Kidney (tissue), 14 donors: ENCODE data around the gene CFAP251. TPM values are rescaled to one million over a fixed set of nuclear protein-coding genes. Genes with fewer than 3 reads are reported as not detected.

ENCODE experiments used
- DNase-seq, 5 donors: peaks; one replicate each; pipeline ENCODE4 v3.0.0-alpha.2; 2013 to 2020
- FAIRE-seq: peaks from 2 replicates; lab custom pipeline; 2012; peaks lifted over from hg19 to GRCh38; lab: Jason Lieb, UNC
- H3K27ac ChIP-seq, 2 donors: one replicate each; pipeline ENCODE4 v1.7.0; 2013; ENCODE audit warnings: low read depth in 2 of 2, low read length in 2 of 2, inconsistent platforms in 1 of 2
- H3K27me3 ChIP-seq: one replicate; pipeline ENCODE4 v1.7.1; 2013; ENCODE audit warnings: low read length, inconsistent platforms; ENCODE audit not compliant: control insufficient read depth, insufficient read depth
- H3K36me3 ChIP-seq, 3 donors: one replicate each; pipeline versions ENCODE4 v1.7.0 to v1.7.1; 2013; ENCODE audit warnings: low read length in 3 of 3, control low read depth in 1 of 3, inconsistent platforms in 1 of 3; ENCODE audit not compliant: insufficient read depth in 3 of 3, control insufficient read depth in 2 of 3
- H3K4me1 ChIP-seq, 3 donors: one replicate each; pipeline versions ENCODE4 v1.7.0 to v1.7.1; 2013; ENCODE audit warnings: low read length in 3 of 3, inconsistent platforms in 1 of 3, low read depth in 1 of 3; ENCODE audit not compliant: control insufficient read depth in 2 of 3, insufficient read depth in 2 of 3
- H3K4me3 ChIP-seq, 3 donors: one replicate each; pipeline versions ENCODE4 v1.7.0 to v1.8.1; 2013; ENCODE audit warnings: low read length in 3 of 3, control low read depth in 1 of 3, inconsistent platforms in 1 of 3
- H3K9ac ChIP-seq, 3 donors: one replicate each; pipeline versions ENCODE4 v1.7.0 to v1.7.1; 2013; ENCODE audit warnings: low read length in 3 of 3, control low read depth in 1 of 3, inconsistent platforms in 1 of 3
- H3K9me3 ChIP-seq, 3 donors: one replicate each; pipeline versions ENCODE4 v1.7.0 to v1.7.1; 2013; ENCODE audit warnings: low read length in 3 of 3, control low read depth in 1 of 3, inconsistent platforms in 1 of 3; ENCODE audit not compliant: control insufficient read depth in 2 of 3, insufficient read depth in 1 of 3
- CTCF ChIP-seq: IDR thresholded peaks from 3 replicates; pipeline ENCODE4 v1.5.1; 2012; ENCODE audit warnings: mild to moderate bottlenecking, moderate library complexity, borderline replicate concordance; ENCODE audit not compliant: insufficient read depth; ENCODE audit errors: extremely low read depth
- intact Hi-C: fragments of 100-400 bp; cut with DNase I; formaldehyde crosslinking; loops from one replicate; pipeline ENCODE4 v1.11.1; 2022
- polyA plus RNA-seq: library from polyadenylated mRNA; stranded (reverse); fragments of 350-450 nt; fragmentation: Illumina TruSeq; extraction: RNeasy Lipid Tissue Mini Kit (QIAGEN cat#74804); gene quantifications from one replicate; pipeline ENCODE4 v1.2.3, GENCODE V29; 2014; ENCODE audit warnings: low read depth, low replicate concordance; ENCODE audit not compliant: insufficient read depth
- total RNA-seq: library from RNA; stranded (reverse); fragmentation: NEBNext Ultra II Directional; extraction: Animal tissue kit (Norgen Biotek cat#: 25700); gene quantifications from one replicate; pipeline ENCODE4 v1.2.1, GENCODE V29; 2021
- donor health status: control.
- donor health status: control.
- donor health status: control.
- donor health status: control.
- donor health status: control.
- donor health status: DM: yes; HTN: yes; CAD: no.
- donor health status: Normal renal cell carcinoma (clear cell type).

CFAP251 gene
- total and polyA plus RNA-seq, 2 donors from 2014 or later = 2.9 to 10.8 TPM

- peaks cover 0 to 2% (median 0%) of the 10 kb centered on the region in 3 donors for H3K4me1 ChIP-seq
- no peaks in the 10 kb centered on the region for H3K27me3 ChIP-seq
- no peak for FAIRE-seq
- no peaks in the 10 kb centered on the region for H3K9me3 ChIP-seq
- TF ChIP-seq CTCF = no peak
- peaks cover 0 to 16% (median 15%) of the 10 kb centered on the region in 3 donors for H3K36me3 ChIP-seq
- H3K27ac ChIP-seq = no peak overlapping the region
- no peak overlapping the region for H3K9ac ChIP-seq
- intact Hi-C loops = no loop called here
- no peak overlapping the region for H3K4me3 ChIP-seq
- DNase-seq = no peak
These were observed 2.5 kb upstream of the CFAP251 start for GRCh38 chr12:121915841-121916321.

- no peak overlapping the region for H3K9ac ChIP-seq
- FAIRE-seq (no peak), DNase-seq (peak in 2 of 5 donors; percentile 57 to 82)
- H3K4me3 ChIP-seq = no peak overlapping the region
- no peak overlapping the region for H3K27ac ChIP-seq
- peaks cover 0 to 16% (median 15%) of the 10 kb centered on the region in 3 donors for H3K36me3 ChIP-seq
- peaks cover 0 to 2% (median 0%) of the 10 kb centered on the region in 3 donors for H3K4me1 ChIP-seq
- no peak for TF ChIP-seq CTCF
- intact Hi-C loops = no loop called here
- H3K9me3 ChIP-seq = no peaks in the 10 kb centered on the region
- H3K27me3 ChIP-seq = no peaks in the 10 kb centered on the region
These were observed 1.7 kb upstream of the CFAP251 start for GRCh38 chr12:121916719-121917118.

- Histone ChIP-seq H3K4me1 (peaks cover 0 to 2% (median 0%) of the 10 kb centered on the region in 3 donors), H3K9me3 (no peaks in the 10 kb centered on the region), H3K4me3 (peak overlapping the region; percentile 3 to 56 (median 36)), H3K27ac (peak overlapping the region in 1 of 2 donors; percentile 18), H3K36me3 (peaks cover 0 to 12% (median 12%) of the 10 kb centered on the region in 3 donors), H3K27me3 (no peaks in the 10 kb centered on the region), H3K9ac (peak overlapping the region in 1 of 3 donors; percentile 75)
- intact Hi-C loops = no loop called here
- DNase-seq (peak in 1 of 5 donors; percentile 25), FAIRE-seq (no peak)
- TF ChIP-seq CTCF = no peak
These were observed 267 bp downstream of the CFAP251 start for GRCh38 chr12:121918679-121919038.

GRCh38 chr12:121921066-121921465 lies 2.7 kb downstream of the CFAP251 start:
- intact Hi-C loops = no loop called here
- no peak overlapping the region for H3K9ac ChIP-seq
- no peak for FAIRE-seq
- H3K27me3 ChIP-seq = no peaks in the 10 kb centered on the region
- no peak for TF ChIP-seq CTCF
- no peak for DNase-seq
- H3K27ac ChIP-seq = no peak overlapping the region
- H3K36me3 ChIP-seq = peaks cover 0 to 7% (median 6%) of the 10 kb centered on the region in 3 donors
- no peaks in the 10 kb centered on the region for H3K9me3 ChIP-seq
- H3K4me1 ChIP-seq = peaks cover 0 to 4% (median 0%) of the 10 kb centered on the region in 3 donors
- H3K4me3 ChIP-seq = no peak overlapping the region
